Stomach (tissue), 9 donors: ENCODE data around the gene FOXO4. TPM values are rescaled to one million over a fixed set of nuclear protein-coding genes. Genes with fewer than 3 reads are reported as not detected.

Source experiments
- DNase-seq, 2 donors: peaks; one replicate each; pipeline versions ENCODE4 v3.0.0 to v3.0.0-alpha.2; 2013 to 2019
- H3K27ac ChIP-seq, 5 donors: fragments of 200-600 bp in 4 of 5; sonication (generic) in 4 of 5; one replicate each; pipeline ENCODE4 v1.5.1; 2013 to 2019; ENCODE audit warnings: mild to moderate bottlenecking in 1 of 5, moderate library complexity in 1 of 5
- H3K27me3 ChIP-seq, 3 donors: fragments of 200-600 bp; sonication (generic); one replicate each; pipeline ENCODE4 v1.5.1; 2017 to 2019; ENCODE audit warnings: mixed run types in 1 of 3
- H3K36me3 ChIP-seq, 4 donors: fragments of 200-600 bp; sonication (generic); 1 replicate in 3 of 4; 2 replicates in 1 of 4; pipeline ENCODE4 v1.5.1; 2016 to 2019
- H3K4me1 ChIP-seq, 4 donors: fragments of 200-600 bp; sonication (generic); one replicate each; pipeline ENCODE4 v1.5.1; 2016 to 2019
- H3K4me3 ChIP-seq, 4 donors: fragments of 200-600 bp; sonication (generic) in 3 of 4; one replicate each; pipeline ENCODE4 v1.5.1; 2016 to 2019; ENCODE audit warnings: mild to moderate bottlenecking in 1 of 4
- H3K9me3 ChIP-seq, 4 donors: fragments of 200-600 bp; sonication (generic); one replicate each; pipeline ENCODE4 v1.5.1; 2016 to 2019
- CTCF ChIP-seq, 7 experiments: fragments of 450-650 bp in 4 of 7; fragments of 200-600 bp in 3 of 7; sonication (generic) in 3 of 7; IDR thresholded peaks; one replicate each; pipeline ENCODE4 v1.5.1; 2016 to 2019; ENCODE audit warnings: antibody characterized with exemption in 7 of 7, control low read depth in 2 of 7, mild to moderate bottlenecking in 1 of 7
- EP300 ChIP-seq: sonication (generic); formaldehyde crosslinking; IDR thresholded peaks from one replicate; pipeline ENCODE4 v1.6.1; 2017; ENCODE audit warnings: antibody characterized with exemption
- POLR2A ChIP-seq, 4 donors: fragments of 450-650 bp; IDR thresholded peaks; one replicate each; pipeline ENCODE4 v1.6.1; 2016; ENCODE audit warnings: antibody characterized with exemption in 4 of 4, control low read depth in 2 of 4, mild to moderate bottlenecking in 1 of 4, moderate library complexity in 1 of 4
- POLR2AphosphoS5 ChIP-seq, 3 donors: sonication (generic); formaldehyde crosslinking; IDR thresholded peaks; one replicate each; pipeline ENCODE4 v1.6.1; 2016; ENCODE audit warnings: antibody characterized with exemption in 3 of 3
- WGBS, 5 donors: extraction: QIAGEN DNeasy Blood & Tissue Kit in 3 of 5; methylation state at CpG; one replicate each; pipeline versions ENCODE4 v1.1.5 to v1.1.7; 2013 to 2018; 5-methylcytosine and 5-hydroxymethylcytosine counted together
- intact Hi-C: fragments of 100-400 bp; cut with DNase I; formaldehyde crosslinking; loops from one replicate; pipeline ENCODE4 v1.15.1; 2023; ENCODE audit warnings: low total_unique reads
- polyA plus RNA-seq, 3 donors: library from polyadenylated mRNA; stranded (reverse); fragments of 200-250 nt; gene quantifications; one replicate each; pipeline ENCODE4 v1.2.3, GENCODE V29; 2013
- total RNA-seq, 5 donors: library from RNA; depleted of rRNA; stranded (reverse); fragments of >200 nt; gene quantifications; one replicate each; pipeline versions ENCODE4 v1.1.0 to v1.2.3, GENCODE V29; 2014 to 2016
- donor health status: healthy with polysubstance abuse.
- donor health status: Bipolar disorder and iron deficiency.
- donor health status: healthy.

FOXO4 gene
- total and polyA plus RNA-seq, 8 donors = 3.1 to 31.4 (median 8.7) TPM

- DNase-seq = no peak
- TF ChIP-seq POLR2AphosphoS5 (IDR thresholded peaks at IDR 0.05) (no peak), EP300 (no peak), CTCF (IDR thresholded peaks at IDR 0.05) (no peak), POLR2A (IDR thresholded peaks at IDR 0.05) (no peak)
- Histone ChIP-seq H3K4me3 (peak overlapping the region; percentile 49 to 59 (median 55)), H3K27me3 (no peaks in the 10 kb centered on the region), H3K4me1 (peaks cover 0 to 27% (median 21%) of the 10 kb centered on the region in 4 donors), H3K9me3 (no peaks in the 10 kb centered on the region), H3K36me3 (peaks cover 0 to 4% (median 0%) of the 10 kb centered on the region in 4 donors), H3K27ac (peak overlapping the region; percentile 26 to 85 (median 79))
- intact Hi-C loops = no loop called here
- 1 to 31% (median 9%) methylated on average over 25 to 46 of the region's 46 CpGs for WGBS, 5 donors
These were observed 519 bp downstream of the FOXO4 start for GRCh38 chrX:71095981-71096759.

GRCh38 chrX:71096760-71097032 lies 1.0 kb downstream of the FOXO4 start:
- no peaks in the 10 kb centered on the region for H3K9me3 ChIP-seq
- TF ChIP-seq CTCF (IDR thresholded peaks at IDR 0.05) = no peak
- TF ChIP-seq POLR2A (IDR thresholded peaks at IDR 0.05) = no peak
- TF ChIP-seq POLR2AphosphoS5 (IDR thresholded peaks at IDR 0.05) = no peak
- no peak for TF ChIP-seq EP300
- H3K4me1 ChIP-seq = peaks cover 0 to 27% (median 21%) of the 10 kb centered on the region in 4 donors
- H3K4me3 ChIP-seq = peak overlapping the region; percentile 49 to 59 (median 55)
- peaks cover 0 to 7% (median 0%) of the 10 kb centered on the region in 4 donors for H3K36me3 ChIP-seq
- intact Hi-C loops = no loop called here
- DNase-seq = peak in 1 of 2 donors; percentile 14
- peak overlapping the region in 3 of 5 donors; percentile 67 to 85 (median 80) for H3K27ac ChIP-seq
- H3K27me3 ChIP-seq = no peaks in the 10 kb centered on the region
- 2 to 33% (median 4%) methylated on average over 5 to 9 of the region's 9 CpGs for WGBS, 5 donors

GRCh38 chrX:71098302-71098701 lies 2.7 kb downstream of the FOXO4 start:
- no peaks in the 10 kb centered on the region for H3K9me3 ChIP-seq
- intact Hi-C loops = no loop called here
- no peak overlapping the region for H3K27ac ChIP-seq
- DNase-seq = peak; percentile 60 to 78
- TF ChIP-seq POLR2AphosphoS5 (IDR thresholded peaks at IDR 0.05) = no peak
- TF ChIP-seq EP300 = no peak
- TF ChIP-seq POLR2A (IDR thresholded peaks at IDR 0.05) = no peak
- peak in 3 of 7 experiments; percentile 29 to 58 (median 36) for TF ChIP-seq CTCF (IDR thresholded peaks at IDR 0.05)
- WGBS, 5 donors = 7 to 25% (median 13%) methylated on average over 2 of the region's 2 CpGs
- H3K4me1 ChIP-seq = peaks cover 0 to 32% (median 21%) of the 10 kb centered on the region in 4 donors
- H3K27me3 ChIP-seq = no peaks in the 10 kb centered on the region
- peaks cover 0 to 7% (median 0%) of the 10 kb centered on the region in 4 donors for H3K36me3 ChIP-seq
- no peak overlapping the region for H3K4me3 ChIP-seq

- peaks cover 0 to 7% (median 0%) of the 10 kb centered on the region in 4 donors for H3K36me3 ChIP-seq
- intact Hi-C loops = no loop called here
- no peak overlapping the region for H3K27ac ChIP-seq
- H3K27me3 ChIP-seq = no peaks in the 10 kb centered on the region
- H3K4me1 ChIP-seq = peaks cover 4 to 39% (median 24%) of the 10 kb centered on the region in 4 donors
- TF ChIP-seq POLR2A (IDR thresholded peaks at IDR 0.05) (no peak), EP300 (no peak), CTCF (IDR thresholded peaks at IDR 0.05) (no peak)
- WGBS, 5 donors = 35 to 63% (median 43%) methylated on average over 5 of the region's 5 CpGs
- H3K9me3 ChIP-seq = no peaks in the 10 kb centered on the region
- DNase-seq = peak in 1 of 2 donors; percentile 9
- no peak overlapping the region for H3K4me3 ChIP-seq
These were observed 3.4 kb downstream of the FOXO4 start for GRCh38 chrX:71098951-71099506.
